ENCODE results near the gene CA12.
A peak's percentile ranks its signal among the peaks of the same experiment; 100 is the strongest.
"Not testable (repeated sequence)": the region's sequence is repeated elsewhere in the genome, so short reads cannot be mapped to it uniquely, and the experiment has no call there.

CA12 gene

GRCh38 chr15:63332367-63333124, 49.1 kb downstream of the CA12 start:
- DNase-seq: peak; percentile 23

DNA sequence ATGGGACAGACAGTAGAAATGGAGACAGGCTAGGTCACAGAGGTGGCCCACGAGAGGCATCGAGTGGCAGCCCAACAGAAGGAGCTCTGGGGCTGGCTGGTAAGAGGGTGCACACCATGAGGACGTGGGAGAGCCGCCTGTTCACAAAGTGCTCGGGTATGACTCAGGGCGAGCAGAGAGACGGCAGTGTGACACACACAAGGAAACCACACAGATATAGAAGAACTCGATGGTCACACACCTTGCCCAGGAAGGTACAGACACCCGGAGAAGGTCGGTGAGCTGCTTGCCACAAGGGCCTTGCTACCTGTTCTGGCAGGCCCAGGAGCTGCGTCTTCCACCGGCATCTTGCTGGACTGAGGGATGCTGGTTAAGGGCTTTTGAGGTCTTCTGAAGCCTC, 50.2 kb downstream of the CA12 start:
- DNase-seq: peak; percentile 21

DNA sequence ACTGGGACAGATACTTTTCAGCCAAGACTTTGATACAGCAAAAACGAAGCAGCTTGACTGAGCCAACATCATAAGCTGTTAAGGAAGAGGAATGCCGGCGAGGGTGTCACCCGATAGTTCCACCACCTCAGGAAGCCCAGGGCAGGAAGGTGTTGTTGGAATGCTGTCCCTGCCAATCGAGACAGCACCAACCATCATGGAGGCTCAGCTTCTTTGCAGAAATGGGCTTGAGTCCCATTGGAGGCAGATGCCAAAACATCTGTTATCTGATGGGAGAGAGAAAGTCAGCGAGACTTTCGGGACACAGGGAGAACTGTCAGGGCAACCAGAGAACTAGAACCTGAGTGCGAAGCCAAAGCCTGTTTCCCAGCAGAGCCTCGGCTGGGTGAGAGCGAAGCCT, 50.7 kb downstream of the CA12 start:
- DNase-seq: no peak

GRCh38 chr15:63329567-63330350, 51.9 kb downstream of the CA12 start:
- DNase-seq: peak; percentile 49

DNA sequence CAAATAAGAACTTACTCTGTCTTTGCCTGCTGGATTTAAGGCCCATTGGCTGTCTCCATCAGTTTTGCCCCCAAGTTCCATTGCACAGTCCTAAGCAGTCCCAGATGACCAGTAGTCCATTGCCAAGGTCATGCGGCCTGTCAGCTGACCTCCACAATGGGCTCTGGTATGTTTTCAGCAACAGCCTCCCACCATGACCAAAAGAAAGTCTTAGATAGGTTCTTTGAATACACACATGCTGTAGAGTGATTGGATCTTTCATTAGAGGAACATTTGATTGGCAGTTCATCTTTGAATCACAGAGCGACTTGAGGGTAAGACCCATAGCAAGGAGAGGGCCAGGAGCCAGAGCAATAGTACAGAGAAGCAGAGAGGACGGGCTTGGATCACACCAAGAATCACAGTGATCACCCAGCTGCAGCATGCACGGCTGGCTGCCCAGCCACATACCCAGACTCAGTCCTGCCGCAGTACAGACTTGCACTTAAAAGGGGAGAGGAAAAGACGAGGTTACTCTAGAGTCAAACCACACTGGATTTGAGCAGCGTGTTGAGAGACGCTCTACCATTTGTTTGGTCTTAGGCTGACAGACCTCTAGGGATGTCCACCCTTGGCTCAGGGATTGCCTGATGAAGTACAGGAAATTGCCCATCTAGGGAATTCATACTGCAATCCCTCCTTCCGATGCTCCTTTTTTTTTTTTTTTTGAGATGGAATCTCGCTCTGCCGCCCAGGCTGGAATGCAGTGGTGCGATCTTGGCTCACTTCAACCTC, 53.8 kb downstream of the CA12 start:
- no peak for DNase-seq

- DNase-seq: no peak
These were observed 56.9 kb downstream of the CA12 start for GRCh38 chr15:63324770-63325169.

- DNase-seq: no peak
These were observed 57.7 kb downstream of the CA12 start for GRCh38 chr15:63323798-63324563.

DNA sequence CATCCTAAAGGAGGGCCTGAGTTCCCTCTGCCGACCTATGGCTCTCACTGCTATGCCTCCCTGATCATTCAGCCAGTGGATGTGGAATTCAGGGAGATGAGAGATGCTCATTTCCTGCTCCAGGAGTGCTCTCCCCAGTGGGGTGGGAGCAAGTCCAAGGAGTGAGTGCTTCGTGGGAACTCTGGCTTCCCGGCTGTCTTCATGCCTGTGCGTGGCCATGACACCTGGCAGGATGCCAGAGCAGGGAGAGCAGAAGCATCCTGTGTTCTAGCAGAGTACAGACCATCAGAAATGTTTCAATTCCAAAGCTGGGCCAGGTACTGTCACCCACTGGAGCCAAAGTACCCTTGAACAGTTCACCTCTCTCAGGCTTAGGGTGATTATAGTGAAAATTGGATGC, 59.1 kb downstream of the CA12 start:
- DNase-seq: peak; percentile 22

GRCh38 chr15:63321462-63321861, 60.2 kb downstream of the CA12 start:
- no peak for DNase-seq

- DNase-seq: not testable (repeated sequence)
These were observed 60.7 kb downstream of the CA12 start for GRCh38 chr15:63320981-63321380.

DNA sequence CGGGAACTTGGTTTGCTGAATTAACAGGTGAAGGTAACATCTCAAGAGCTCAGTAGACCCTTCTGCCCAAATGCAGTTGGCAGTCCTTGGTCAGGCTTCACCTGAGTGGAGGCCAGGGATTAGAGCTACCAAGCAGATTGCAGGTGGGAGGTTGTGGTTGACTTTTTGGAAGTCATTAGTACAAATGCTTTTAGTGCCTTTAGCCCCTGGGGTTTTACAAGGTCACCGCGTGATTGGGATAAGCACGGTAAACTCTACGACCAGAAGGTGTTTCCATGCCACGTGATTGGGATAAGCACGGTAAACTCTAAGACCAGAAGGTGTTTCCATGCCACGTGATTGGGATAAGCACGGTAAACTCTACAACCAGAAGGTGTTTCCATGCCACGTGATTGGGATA, 61.2 kb downstream of the CA12 start:
- DNase-seq: not testable (repeated sequence)

DNA sequence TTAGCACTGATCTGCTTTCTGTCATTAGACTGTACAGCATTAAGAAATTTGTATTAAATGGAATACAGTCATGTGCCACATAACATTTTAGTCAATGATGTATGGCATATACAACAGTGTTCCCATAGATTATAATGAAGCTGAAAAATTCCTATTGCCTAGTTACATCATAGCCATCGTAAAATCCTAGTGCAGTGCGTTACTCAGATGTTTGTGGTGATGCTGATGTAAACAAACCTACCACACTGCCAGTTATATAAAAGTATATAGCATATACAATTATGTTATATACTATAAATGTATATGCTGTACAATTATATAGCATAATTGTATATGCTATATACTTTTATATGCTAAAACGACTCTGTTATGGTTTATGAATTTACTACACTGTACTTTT, 62.6 kb downstream of the CA12 start:
- DNase-seq: no peak

- DNase-seq: no peak
These were observed 63.3 kb downstream of the CA12 start for GRCh38 chr15:63318344-63318743.

DNA sequence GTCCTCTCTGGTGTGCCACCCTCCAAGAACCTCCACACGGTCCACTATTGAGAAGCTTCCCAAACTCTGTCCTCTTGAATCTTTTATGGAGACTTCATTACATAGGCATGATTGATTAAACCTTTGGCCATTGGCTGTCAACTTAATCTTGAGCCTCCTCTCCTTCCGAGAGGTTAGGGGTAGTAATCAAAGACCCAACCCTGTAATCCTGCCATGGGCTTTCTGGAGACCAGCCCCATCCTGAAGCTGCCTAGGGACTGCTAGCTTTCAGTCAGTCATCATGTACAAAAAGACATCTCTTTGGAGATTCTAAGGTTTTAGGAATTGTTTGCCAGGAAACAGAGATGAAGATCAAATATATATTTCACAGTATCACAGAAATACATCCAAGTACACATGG, 67.2 kb downstream of the CA12 start:
- no peak for DNase-seq

DNA sequence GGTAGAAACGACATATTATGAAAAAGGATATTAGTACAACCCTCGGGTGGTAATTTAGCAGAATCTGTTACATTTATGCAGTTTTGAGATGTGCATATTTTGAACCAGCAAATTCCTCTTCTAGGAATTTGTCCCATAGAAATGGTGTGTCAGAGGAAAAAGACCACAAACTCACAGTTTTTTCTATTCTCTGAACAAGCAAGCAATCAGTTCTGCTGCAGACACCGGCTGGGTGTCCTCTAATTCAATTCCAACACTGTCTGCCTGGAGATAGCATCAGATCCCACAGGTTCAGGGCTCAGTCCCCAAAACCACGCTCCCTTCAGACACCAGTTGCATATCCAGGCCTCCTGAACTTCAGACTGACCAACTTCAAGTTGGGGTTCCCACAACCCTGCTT, 67.8 kb downstream of the CA12 start:
- no peak for DNase-seq

DNA sequence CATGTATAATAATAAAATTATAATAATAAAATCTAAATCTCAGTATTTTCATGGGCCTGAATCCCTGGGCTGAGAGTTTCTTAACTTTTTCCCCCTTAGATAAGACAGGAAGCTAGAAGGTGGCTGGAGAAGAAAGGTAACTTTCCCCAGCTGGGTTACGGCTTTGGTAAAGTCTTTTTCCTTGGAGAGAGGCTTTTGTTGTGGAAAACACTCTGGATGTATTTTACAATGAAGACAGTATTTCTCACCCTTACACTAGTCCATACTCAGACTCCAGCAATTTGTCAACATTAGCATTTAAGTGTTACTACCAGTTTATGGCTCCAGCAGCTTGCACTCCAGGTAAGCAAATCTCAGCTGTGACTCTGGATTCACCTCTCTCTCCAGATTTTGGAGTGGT, 69.4 kb downstream of the CA12 start:
- no peak for DNase-seq

DNA sequence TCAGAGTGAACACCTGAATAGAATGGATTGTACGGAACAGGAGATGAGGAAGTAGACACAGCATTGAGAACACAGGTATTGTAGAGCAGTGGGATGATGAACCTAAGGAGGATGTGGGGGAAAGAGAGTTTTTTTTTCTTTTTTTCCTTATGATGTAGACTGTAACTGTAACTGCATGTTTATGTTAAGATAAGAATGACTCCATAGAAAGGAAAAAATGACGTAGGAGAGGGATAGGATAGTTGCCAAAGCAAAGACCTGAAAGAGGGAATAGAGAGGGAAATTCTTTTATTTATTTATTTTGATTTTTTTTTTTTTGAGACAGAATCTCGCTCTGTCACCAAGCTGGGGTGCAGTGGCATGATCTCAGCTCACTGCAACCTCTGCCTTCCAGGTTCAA, 71.0 kb downstream of the CA12 start:
- DNase-seq: no peak

DNA sequence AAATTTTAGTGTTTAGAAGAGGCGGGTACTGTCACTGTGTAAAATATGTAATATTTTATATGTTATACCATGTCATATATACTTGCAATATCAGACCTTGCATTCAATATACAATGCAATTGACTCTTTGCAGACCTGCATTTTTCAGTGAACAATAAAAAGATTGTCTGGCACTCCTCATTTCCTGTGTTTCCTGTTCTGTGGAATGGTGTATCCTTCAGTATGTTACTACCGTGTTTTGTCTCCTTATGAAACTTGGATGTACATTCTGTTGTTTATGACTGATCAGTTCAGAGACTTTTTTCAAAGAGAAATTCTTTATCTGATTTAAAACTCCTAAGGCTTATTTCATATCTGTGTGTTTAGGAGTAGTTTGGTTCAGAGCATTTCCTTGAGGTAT, 72.7 kb downstream of the CA12 start:
- no peak for DNase-seq

- DNase-seq: no peak
These were observed 73.2 kb downstream of the CA12 start for GRCh38 chr15:63308491-63308890.

- DNase-seq: peak; percentile 35
These were observed 75.1 kb downstream of the CA12 start for GRCh38 chr15:63306492-63307073.

DNA sequence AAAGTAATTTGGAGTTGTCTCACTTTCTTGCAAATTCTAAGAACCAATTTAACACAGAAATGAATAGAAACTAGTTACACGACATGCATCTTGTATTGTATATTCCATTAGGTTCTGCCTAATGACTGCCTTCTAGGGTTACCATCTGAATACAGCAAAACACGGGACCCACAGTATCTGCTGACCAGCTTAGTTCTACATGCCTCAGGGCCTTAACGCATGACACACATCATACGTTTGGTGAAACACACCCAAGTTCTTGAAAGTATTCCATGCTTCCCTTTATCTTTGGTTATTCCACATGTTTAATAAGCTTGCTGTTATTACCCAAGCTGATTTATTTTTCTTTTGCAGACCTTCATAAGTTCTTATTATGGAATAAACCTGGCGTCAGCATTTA, 76.4 kb downstream of the CA12 start:
- DNase-seq: no peak

- no peak for DNase-seq
These were observed 80.6 kb downstream of the CA12 start for GRCh38 chr15:63301088-63301487.

All from DMS53 (cell line).